ENCODE results near the gene GPHN. TPM values are rescaled to one million over a fixed set of nuclear protein-coding genes. Genes with fewer than 3 reads are reported as not detected.
"Not testable (repeated sequence)": the region's sequence is repeated elsewhere in the genome, so short reads cannot be mapped to it uniquely, and the experiment has no call there.

The GPHN gene
- total RNA-seq, 2 experiments from 2014 or later, result 15.8 to 15.9 TPM

DNA sequence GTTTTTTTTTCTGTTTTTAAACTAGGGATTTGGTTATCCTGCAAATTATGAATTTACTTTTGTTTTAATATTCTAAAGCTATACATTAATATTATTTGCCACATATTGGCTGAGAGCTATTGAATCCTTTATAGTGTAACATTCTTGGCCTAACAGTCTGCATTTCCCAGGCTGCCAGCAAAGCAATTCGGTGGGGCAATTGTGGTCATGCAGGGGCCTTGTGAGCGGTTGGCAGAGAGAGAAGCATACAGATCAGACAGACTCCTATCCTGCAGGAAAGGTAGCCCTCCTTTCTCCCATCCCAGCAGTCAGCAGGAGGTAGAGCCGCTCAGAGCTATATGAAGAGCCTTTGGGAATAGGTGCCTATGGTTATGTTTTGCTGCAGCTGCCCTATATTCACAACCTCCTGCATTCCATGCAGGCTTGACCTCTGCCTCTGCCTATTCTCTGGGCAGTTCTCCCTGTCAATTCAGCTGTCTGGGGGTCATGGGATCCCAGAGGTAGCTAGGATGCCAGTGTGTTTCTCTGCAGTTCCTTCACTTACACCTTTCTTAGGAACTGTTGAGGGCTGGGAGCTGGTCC lies 144.7 kb downstream of the GPHN start:
- Mint-ChIP-seq H3K27ac (no peak overlapping the region), H3K4me3 (no peak overlapping the region), H3K27me3 (no peaks in the 10 kb centered on the region), H3K4me1 (peaks cover 21% of the 10 kb centered on the region), H3K9me3 (peaks cover 12% of the 10 kb centered on the region), H3K36me3 (ENCODE audit: low read depth) (peaks cover 3% of the 10 kb centered on the region)
- POLR2A ChIA-PET, result no interaction called here
- CTCF ChIA-PET, result no interaction called here
- no peak for DNase-seq

- CTCF ChIA-PET, result interaction anchor here (0.6 kb wide), 1 partner anchor 33 kb away, joined by 3 read pairs; no protein-coding TSS in a partner anchor
- peaks cover 18% of the 10 kb centered on the region for H3K9me3 Mint-ChIP-seq
- H3K4me1 Mint-ChIP-seq, result no peaks in the 10 kb centered on the region
- POLR2A ChIA-PET, result interaction anchor here (1.3 kb wide), 1 partner anchor 359 kb away, joined by 3 read pairs; no protein-coding TSS in a partner anchor
- peaks cover 3% of the 10 kb centered on the region for H3K36me3 Mint-ChIP-seq (ENCODE audit: low read depth)
- DNase-seq, result no peak
- no peak overlapping the region for H3K4me3 Mint-ChIP-seq
- H3K27ac Mint-ChIP-seq, result no peak overlapping the region
- H3K27me3 Mint-ChIP-seq, result no peaks in the 10 kb centered on the region
Observed at GRCh38 chr14:66657780-66658179, 149.8 kb downstream of the GPHN start.

DNA sequence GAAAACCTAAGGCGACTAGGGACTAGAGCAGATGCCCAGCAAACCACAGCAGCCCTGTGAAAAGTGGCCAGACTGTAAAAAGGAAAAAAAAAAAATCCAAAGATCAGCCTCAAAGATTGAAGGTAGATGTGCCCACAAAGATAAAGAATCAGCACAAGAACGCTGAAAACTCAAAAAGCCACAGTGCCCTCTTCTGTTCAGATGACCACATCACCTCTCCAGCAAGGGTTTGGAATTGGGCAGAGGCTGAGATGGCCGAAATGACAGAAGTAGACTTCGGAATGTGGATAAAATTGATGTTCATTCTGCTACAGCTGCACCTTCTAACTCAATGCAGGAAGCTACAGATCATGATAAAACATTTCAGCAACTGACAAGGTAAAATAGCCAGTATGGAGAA lies 154.4 kb downstream of the GPHN start:
- CTCF ChIA-PET, result interaction anchor here (0.7 kb wide), 1 partner anchor 8 kb away, joined by 3 read pairs; no protein-coding TSS in a partner anchor

DNA sequence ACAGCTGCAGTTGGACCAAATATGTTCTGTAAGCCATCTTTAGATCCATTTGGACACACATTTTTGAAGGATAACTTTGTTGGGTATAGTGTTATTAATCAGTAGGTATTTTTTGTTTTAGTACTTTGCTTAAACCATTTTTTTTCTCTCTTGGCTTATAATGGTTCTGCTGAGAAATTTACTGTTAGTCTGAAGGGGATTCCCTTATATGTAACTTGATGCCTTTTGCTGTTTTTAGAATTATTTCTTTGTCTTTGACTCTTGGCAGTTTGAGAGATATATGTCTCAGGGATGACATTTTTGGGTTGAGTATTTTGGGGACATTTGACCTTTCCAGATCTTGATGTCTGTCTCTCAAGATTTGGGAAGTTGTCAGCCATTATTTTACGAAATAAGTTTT lies 169.8 kb downstream of the GPHN start:
- H3K4me3 Mint-ChIP-seq, result no peak overlapping the region
- H3K9me3 Mint-ChIP-seq, result peaks cover 29% of the 10 kb centered on the region
- ChIA-PET CTCF (no interaction called here), POLR2A (no interaction called here)
- H3K36me3 Mint-ChIP-seq (ENCODE audit: low read depth), result peaks cover 15% of the 10 kb centered on the region
- H3K27me3 Mint-ChIP-seq, result no peaks in the 10 kb centered on the region
- H3K27ac Mint-ChIP-seq, result no peak overlapping the region
- peaks cover 3% of the 10 kb centered on the region for H3K4me1 Mint-ChIP-seq
- DNase-seq, result no peak

More for the DNA sequence above, 154.4 kb downstream of the GPHN start:
- no peak overlapping the region for H3K4me3 Mint-ChIP-seq
- no peaks in the 10 kb centered on the region for H3K36me3 Mint-ChIP-seq (ENCODE audit: low read depth)
- POLR2A ChIA-PET, result no interaction called here
- no peak overlapping the region for H3K27ac Mint-ChIP-seq
- no peak for DNase-seq
- no peaks in the 10 kb centered on the region for H3K4me1 Mint-ChIP-seq
- H3K9me3 Mint-ChIP-seq, result peaks cover 18% of the 10 kb centered on the region
- H3K27me3 Mint-ChIP-seq, result no peaks in the 10 kb centered on the region

GRCh38 chr14:66680216-66680615 lies 172.3 kb downstream of the GPHN start:
- H3K4me1 Mint-ChIP-seq, result peaks cover 3% of the 10 kb centered on the region
- no peaks in the 10 kb centered on the region for H3K27me3 Mint-ChIP-seq
- ChIA-PET POLR2A (no interaction called here), CTCF (no interaction called here)
- DNase-seq, result no peak
- no peak overlapping the region for H3K4me3 Mint-ChIP-seq
- H3K27ac Mint-ChIP-seq, result no peak overlapping the region
- H3K36me3 Mint-ChIP-seq (ENCODE audit: low read depth), result peaks cover 11% of the 10 kb centered on the region
- peaks cover 25% of the 10 kb centered on the region for H3K9me3 Mint-ChIP-seq

- no peak overlapping the region for H3K27ac Mint-ChIP-seq
Observed at GRCh38 chr14:66696326-66696725, 188.4 kb downstream of the GPHN start.

DNA sequence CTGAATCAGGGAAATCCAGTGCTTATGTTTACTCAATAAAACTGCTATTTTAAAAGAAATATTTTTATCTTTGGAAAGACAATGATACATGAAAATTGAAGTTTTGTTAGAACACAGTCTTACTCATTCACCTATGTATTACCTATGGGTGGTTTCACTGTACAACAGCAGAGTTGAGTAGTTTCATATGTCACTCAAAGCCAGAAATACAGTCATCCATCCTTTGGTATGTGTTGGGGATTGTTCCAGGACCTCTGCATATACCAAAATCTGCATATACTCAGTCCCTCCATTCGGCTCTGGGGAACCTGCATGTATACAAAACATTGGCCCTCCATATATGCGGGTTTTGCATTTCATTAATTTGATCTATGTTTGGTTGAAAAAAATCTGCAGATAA lies 190.6 kb downstream of the GPHN start:
- DNase-seq, result no peak
- H3K9me3 Mint-ChIP-seq, result peaks cover 6% of the 10 kb centered on the region
- H3K27me3 Mint-ChIP-seq, result no peaks in the 10 kb centered on the region
- H3K27ac Mint-ChIP-seq, result no peak overlapping the region
- ChIA-PET POLR2A (no interaction called here), CTCF (no interaction called here)
- no peak overlapping the region for H3K4me3 Mint-ChIP-seq
- no peaks in the 10 kb centered on the region for H3K36me3 Mint-ChIP-seq (ENCODE audit: low read depth)
- no peaks in the 10 kb centered on the region for H3K4me1 Mint-ChIP-seq

More at GRCh38 chr14:66696326-66696725, 188.4 kb downstream of the GPHN start:
- CTCF ChIA-PET, result no interaction called here
- Mint-ChIP-seq H3K36me3 (ENCODE audit: low read depth) (no peaks in the 10 kb centered on the region), H3K9me3 (peaks cover 2% of the 10 kb centered on the region), H3K4me3 (no peak overlapping the region), H3K4me1 (no peaks in the 10 kb centered on the region), H3K27me3 (no peaks in the 10 kb centered on the region)
- POLR2A ChIA-PET, result no interaction called here
- no peak for DNase-seq

DNA sequence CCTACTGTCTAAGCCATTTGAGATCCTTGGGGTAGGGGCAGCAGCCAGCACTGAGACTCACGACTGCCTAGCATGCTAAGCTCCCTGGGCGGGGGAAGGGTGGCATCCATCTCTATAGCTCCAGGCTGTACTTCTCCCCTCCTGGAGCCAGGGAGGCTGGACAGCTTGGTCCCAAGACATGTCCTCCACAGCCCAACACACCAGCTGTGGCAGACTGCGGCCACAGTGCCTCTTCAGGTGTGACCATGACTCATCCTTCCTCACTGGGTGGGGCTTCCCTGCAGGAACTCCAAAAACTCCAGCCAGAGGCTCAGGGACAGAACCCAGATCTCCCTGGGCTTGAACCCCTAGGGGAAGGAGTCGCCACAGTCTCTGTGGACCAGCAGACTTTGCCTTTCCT lies 193.9 kb downstream of the GPHN start:
- Mint-ChIP-seq H3K4me1 (no peaks in the 10 kb centered on the region), H3K27me3 (no peaks in the 10 kb centered on the region), H3K27ac (no peak overlapping the region), H3K4me3 (no peak overlapping the region), H3K9me3 (peaks cover 8% of the 10 kb centered on the region), H3K36me3 (ENCODE audit: low read depth) (no peaks in the 10 kb centered on the region)
- CTCF ChIA-PET, result no interaction called here
- no peak for DNase-seq
- POLR2A ChIA-PET, result no interaction called here

GRCh38 chr14:66708267-66708666 lies 200.3 kb downstream of the GPHN start:
- Mint-ChIP-seq H3K9me3 (peaks cover 9% of the 10 kb centered on the region), H3K36me3 (ENCODE audit: low read depth) (no peaks in the 10 kb centered on the region), H3K4me1 (no peaks in the 10 kb centered on the region), H3K27ac (no peak overlapping the region), H3K27me3 (no peaks in the 10 kb centered on the region), H3K4me3 (no peak overlapping the region)
- ChIA-PET CTCF (no interaction called here), POLR2A (no interaction called here)
- DNase-seq, result no peak

GRCh38 chr14:66709291-66709690 lies 201.3 kb downstream of the GPHN start:
- no peak for DNase-seq
- Mint-ChIP-seq H3K36me3 (ENCODE audit: low read depth) (peaks cover 4% of the 10 kb centered on the region), H3K27ac (no peak overlapping the region), H3K27me3 (no peaks in the 10 kb centered on the region), H3K4me3 (no peak overlapping the region), H3K4me1 (peaks cover 2% of the 10 kb centered on the region), H3K9me3 (peaks cover 11% of the 10 kb centered on the region)
- ChIA-PET CTCF (no interaction called here), POLR2A (no interaction called here)

- peaks cover 37% of the 10 kb centered on the region for H3K4me1 Mint-ChIP-seq
Observed at GRCh38 chr14:66714291-66714690, 206.3 kb downstream of the GPHN start.

GRCh38 chr14:66715313-66715712 lies 207.4 kb downstream of the GPHN start:
- Mint-ChIP-seq H3K36me3 (ENCODE audit: low read depth) (peaks cover 20% of the 10 kb centered on the region), H3K27ac (peak overlapping the region; percentile 2), H3K4me3 (peak overlapping the region; percentile 43), H3K4me1 (peaks cover 37% of the 10 kb centered on the region), H3K9me3 (peaks cover 15% of the 10 kb centered on the region)
- CTCF ChIA-PET, DNase-seq, POLR2A ChIA-PET, H3K27me3 Mint-ChIP-seq: not testable (repeated sequence)

More at GRCh38 chr14:66714291-66714690, 206.3 kb downstream of the GPHN start:
- CTCF ChIA-PET, DNase-seq, H3K27me3 Mint-ChIP-seq, POLR2A ChIA-PET, H3K27ac Mint-ChIP-seq, H3K4me3 Mint-ChIP-seq: not testable (repeated sequence)
- peaks cover 13% of the 10 kb centered on the region for H3K9me3 Mint-ChIP-seq
- peaks cover 17% of the 10 kb centered on the region for H3K36me3 Mint-ChIP-seq (ENCODE audit: low read depth)

- H3K27ac Mint-ChIP-seq, result no peak overlapping the region
- H3K36me3 Mint-ChIP-seq (ENCODE audit: low read depth), result peaks cover 20% of the 10 kb centered on the region
- peaks cover 37% of the 10 kb centered on the region for H3K4me1 Mint-ChIP-seq
- POLR2A ChIA-PET, result no interaction called here
- H3K27me3 Mint-ChIP-seq, result no peaks in the 10 kb centered on the region
- CTCF ChIA-PET, result no interaction called here
- no peak overlapping the region for H3K4me3 Mint-ChIP-seq
- H3K9me3 Mint-ChIP-seq, result peaks cover 13% of the 10 kb centered on the region
- no peak for DNase-seq
Observed at GRCh38 chr14:66716227-66716626, 208.3 kb downstream of the GPHN start.

DNA sequence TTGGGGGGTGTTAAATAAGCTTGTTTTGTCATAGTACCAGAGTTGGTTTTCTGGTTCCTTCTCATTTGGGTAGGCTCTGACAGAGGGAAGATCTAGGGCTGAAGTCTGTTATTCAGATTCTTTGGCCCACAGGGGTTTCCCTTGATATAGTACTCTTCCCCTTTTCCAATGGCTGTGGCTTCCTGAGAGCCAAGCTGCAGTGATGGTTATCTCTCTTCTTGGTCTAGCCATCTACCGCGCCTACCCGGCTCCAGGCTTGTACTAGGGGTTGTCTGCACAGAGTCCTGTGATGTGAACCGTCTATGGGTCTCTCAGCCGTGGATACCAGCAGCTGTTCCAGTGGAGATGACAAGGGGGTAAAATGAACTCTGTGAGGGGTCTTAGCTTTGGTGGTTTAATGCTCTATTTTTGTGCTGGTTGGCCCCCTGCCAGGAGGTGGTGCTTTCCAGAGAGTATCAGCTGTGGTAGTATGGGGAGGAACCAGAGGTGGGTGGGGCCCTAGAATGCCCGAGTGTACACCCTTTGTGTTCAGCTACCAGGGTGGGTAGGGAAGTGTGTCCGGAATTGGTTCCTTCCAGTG lies 209.7 kb downstream of the GPHN start:
- POLR2A ChIA-PET, result no interaction called here
- CTCF ChIA-PET, result no interaction called here
- Mint-ChIP-seq H3K36me3 (ENCODE audit: low read depth) (peaks cover 20% of the 10 kb centered on the region), H3K27ac (no peak overlapping the region), H3K27me3 (no peaks in the 10 kb centered on the region), H3K4me3 (no peak overlapping the region), H3K4me1 (peaks cover 37% of the 10 kb centered on the region), H3K9me3 (peaks cover 9% of the 10 kb centered on the region)
- no peak for DNase-seq

Data from activated CD4-positive, alpha-beta memory T cell treated with anti-CD3 and anti-CD28 coated beads, Interleukin-2, amount 10 ng/mL, durations not matched to agents 7 days and 5 days (primary cell).